ENCODE measurements around the gene POU6F2. TPM values are rescaled to one million over a fixed set of nuclear protein-coding genes. Genes with fewer than 3 reads are reported as not detected.

POU6F2 gene, protein sequence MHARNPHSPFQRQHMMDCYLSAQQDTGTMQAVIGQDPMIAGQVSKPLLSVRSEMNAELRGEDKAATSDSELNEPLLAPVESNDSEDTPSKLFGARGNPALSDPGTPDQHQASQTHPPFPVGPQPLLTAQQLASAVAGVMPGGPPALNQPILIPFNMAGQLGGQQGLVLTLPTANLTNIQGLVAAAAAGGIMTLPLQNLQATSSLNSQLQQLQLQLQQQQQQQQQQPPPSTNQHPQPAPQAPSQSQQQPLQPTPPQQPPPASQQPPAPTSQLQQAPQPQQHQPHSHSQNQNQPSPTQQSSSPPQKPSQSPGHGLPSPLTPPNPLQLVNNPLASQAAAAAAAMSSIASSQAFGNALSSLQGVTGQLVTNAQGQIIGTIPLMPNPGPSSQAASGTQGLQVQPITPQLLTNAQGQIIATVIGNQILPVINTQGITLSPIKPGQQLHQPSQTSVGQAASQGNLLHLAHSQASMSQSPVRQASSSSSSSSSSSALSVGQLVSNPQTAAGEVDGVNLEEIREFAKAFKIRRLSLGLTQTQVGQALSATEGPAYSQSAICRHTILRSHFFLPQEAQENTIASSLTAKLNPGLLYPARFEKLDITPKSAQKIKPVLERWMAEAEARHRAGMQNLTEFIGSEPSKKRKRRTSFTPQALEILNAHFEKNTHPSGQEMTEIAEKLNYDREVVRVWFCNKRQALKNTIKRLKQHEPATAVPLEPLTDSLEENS
- total RNA-seq, result not detected in 2 replicates

GRCh38 chr7:38977685-38978084 is at the start of gene POU6F2:
Gene POU6F2 (plus strand): TSS chr7:38977909. CDS start chr7:38977954, 45 bp downstream.

Other genes starting within 250 kb of the POU6F2 start
- gene VPS41, start 68.7 kb upstream of the POU6F2 start, total RNA-seq, result 38.4 and 96.4 TPM in 2 replicates

Measured in bladder microvascular endothelial cell (primary cell).